Measurements from ENCODE around the gene TMEM92. TPM values are rescaled to one million over a fixed set of nuclear protein-coding genes. Genes with fewer than 3 reads are reported as not detected.

TMEM92 gene
- total RNA-seq, 1 donor from 2014 or later = 0.26 TPM

- H3K27me3 ChIP-seq (ENCODE audit: control insufficient read depth, insufficient read depth, low read length) = no peaks in the 10 kb centered on the region
- H3K4me3 ChIP-seq (ENCODE audit: low read depth, low read length) = no peak overlapping the region
- no peaks in the 10 kb centered on the region for H3K36me3 ChIP-seq (ENCODE audit: control insufficient read depth, insufficient read depth, low read length)
- TF ChIP-seq CTCF (IDR thresholded peaks at IDR 0.05; ENCODE audit: insufficient read depth, low read length, severe bottlenecking) = no peak
- no peak for FAIRE-seq
- no peak for DNase-seq (ENCODE audit: low read depth)
Observed at GRCh38 chr17:50326831-50327364, 52.6 kb downstream of the TMEM92 start.

GRCh38 chr17:50328363-50329325, 54.4 kb downstream of the TMEM92 start:
- no peak overlapping the region for H3K4me3 ChIP-seq (ENCODE audit: low read depth, low read length)
- no peaks in the 10 kb centered on the region for H3K27me3 ChIP-seq (ENCODE audit: control insufficient read depth, insufficient read depth, low read length)
- DNase-seq (ENCODE audit: low read depth) (no peak), FAIRE-seq (no peak)
- H3K36me3 ChIP-seq (ENCODE audit: control insufficient read depth, insufficient read depth, low read length) = no peaks in the 10 kb centered on the region
- TF ChIP-seq CTCF (IDR thresholded peaks at IDR 0.05; ENCODE audit: insufficient read depth, low read length, severe bottlenecking) = no peak

GRCh38 chr17:50329716-50330115, 55.5 kb downstream of the TMEM92 start:
- no peaks in the 10 kb centered on the region for H3K36me3 ChIP-seq (ENCODE audit: control insufficient read depth, insufficient read depth, low read length)
- no peak overlapping the region for H3K4me3 ChIP-seq (ENCODE audit: low read depth, low read length)
- no peak for FAIRE-seq
- no peak for TF ChIP-seq CTCF (IDR thresholded peaks at IDR 0.05; ENCODE audit: insufficient read depth, low read length, severe bottlenecking)
- DNase-seq (ENCODE audit: low read depth) = no peak
- no peaks in the 10 kb centered on the region for H3K27me3 ChIP-seq (ENCODE audit: control insufficient read depth, insufficient read depth, low read length)

GRCh38 chr17:50330151-50330775, 56.0 kb downstream of the TMEM92 start:
- DNase-seq (ENCODE audit: low read depth) (no peak), FAIRE-seq (no peak)
- no peak for TF ChIP-seq CTCF (IDR thresholded peaks at IDR 0.05; ENCODE audit: insufficient read depth, low read length, severe bottlenecking)

More at GRCh38 chr17:50330151-50330775, 56.0 kb downstream of the TMEM92 start:
- no peaks in the 10 kb centered on the region for H3K27me3 ChIP-seq (ENCODE audit: control insufficient read depth, insufficient read depth, low read length)
- no peaks in the 10 kb centered on the region for H3K36me3 ChIP-seq (ENCODE audit: control insufficient read depth, insufficient read depth, low read length)
- H3K4me3 ChIP-seq (ENCODE audit: low read depth, low read length) = no peak overlapping the region

Other genes starting within 250 kb of the TMEM92 start
- gene ITGA3, start 218.4 kb upstream of the TMEM92 start, total RNA-seq = 413 and 633 TPM in 2 replicates
- 0.79 and 3.5 TPM in 2 replicates for gene PDK2, start 179.1 kb upstream of the TMEM92 start, total RNA-seq
- gene SAMD14, start 144.3 kb upstream of the TMEM92 start, total RNA-seq = under 0.01 and 0.26 TPM in 2 replicates
- 16.6 and 17.4 TPM in 2 replicates for gene PPP1R9B, start 123.8 kb upstream of the TMEM92 start, total RNA-seq
- 0.13 TPM in 1 of 2 replicates, not detected in the other for gene SGCA, start 108.5 kb upstream of the TMEM92 start, total RNA-seq
- 10.5 and 15.3 TPM in 2 replicates for gene COL1A1, start 72.8 kb upstream of the TMEM92 start, total RNA-seq
- gene XYLT2, start 71.7 kb downstream of the TMEM92 start, total RNA-seq = 19.5 and 26.6 TPM in 2 replicates
- gene MRPL27, start 98.7 kb downstream of the TMEM92 start, total RNA-seq = 92.6 and 117 TPM in 2 replicates
- gene EME1, start 98.8 kb downstream of the TMEM92 start, total RNA-seq = 0.13 and 0.53 TPM in 2 replicates
- 235 and 279 TPM in 2 replicates for gene LRRC59, start 123.1 kb downstream of the TMEM92 start, total RNA-seq
- gene ACSF2, start 151.8 kb downstream of the TMEM92 start, total RNA-seq = 14.7 and 16.6 TPM in 2 replicates
- not detected in 2 replicates for gene CHAD, start 194.4 kb downstream of the TMEM92 start, total RNA-seq
- gene RSAD1, start 204.4 kb downstream of the TMEM92 start, total RNA-seq = 11.5 and 14.2 TPM in 2 replicates
- 0.13 and 0.26 TPM in 2 replicates for gene MYCBPAP, start 234.0 kb downstream of the TMEM92 start, total RNA-seq